Activated T-helper 17 cell treated with anti-CD3 and anti-CD28 coated beads, Interleukin-2, amount 50 U/mL, for 72 hours (primary cell): ENCODE results near the gene TMEM63C. TPM values are rescaled to one million over a fixed set of nuclear protein-coding genes. Genes with fewer than 3 reads are reported as not detected.

Experiments used
- ATAC-seq: fragments of 150-1000 bp; cut with Tn5 transposase; replicated peaks from 2 replicates; pipeline ENCODE4 v1.10.0; 2021; ENCODE audit warnings: mild to moderate bottlenecking, moderate library complexity
- H3K27ac Mint-ChIP-seq: one replicate; pipeline ENCODE4 v1.8.0; 2022; ENCODE audit warnings: mixed read lengths
- H3K27me3 Mint-ChIP-seq: one replicate; pipeline ENCODE4 v1.8.0; 2022; ENCODE audit warnings: mixed read lengths
- H3K36me3 Mint-ChIP-seq: one replicate; pipeline ENCODE4 v1.8.0; 2022; ENCODE audit warnings: low read depth, mild to moderate bottlenecking, mixed read lengths
- H3K4me1 Mint-ChIP-seq: one replicate; pipeline ENCODE4 v1.8.0; 2022; ENCODE audit warnings: mixed read lengths
- H3K4me3 Mint-ChIP-seq: one replicate; pipeline ENCODE4 v1.8.0; 2022; ENCODE audit warnings: mild to moderate bottlenecking, mixed read lengths
- H3K9me3 Mint-ChIP-seq: one replicate; pipeline ENCODE4 v1.8.0; 2022; ENCODE audit warnings: mixed read lengths
- total RNA-seq, 2 donors: library from RNA; stranded (reverse); gene quantifications; one replicate each; pipeline ENCODE4 v1.2.3, GENCODE V29; 2022

The TMEM63C gene
- total RNA-seq, 2 donors from 2014 or later: 0.04 to 0.64 TPM

GRCh38 chr14:77301103-77301502 is 119.5 kb downstream of the TMEM63C start:
- Mint-ChIP-seq H3K4me3 (no peak overlapping the region), H3K27ac (no peak overlapping the region), H3K4me1 (peaks cover 19% of the 10 kb centered on the region), H3K36me3 (peaks cover 22% of the 10 kb centered on the region), H3K27me3 (no peaks in the 10 kb centered on the region), H3K9me3 (no peaks in the 10 kb centered on the region)
- ATAC-seq: no peak

DNA sequence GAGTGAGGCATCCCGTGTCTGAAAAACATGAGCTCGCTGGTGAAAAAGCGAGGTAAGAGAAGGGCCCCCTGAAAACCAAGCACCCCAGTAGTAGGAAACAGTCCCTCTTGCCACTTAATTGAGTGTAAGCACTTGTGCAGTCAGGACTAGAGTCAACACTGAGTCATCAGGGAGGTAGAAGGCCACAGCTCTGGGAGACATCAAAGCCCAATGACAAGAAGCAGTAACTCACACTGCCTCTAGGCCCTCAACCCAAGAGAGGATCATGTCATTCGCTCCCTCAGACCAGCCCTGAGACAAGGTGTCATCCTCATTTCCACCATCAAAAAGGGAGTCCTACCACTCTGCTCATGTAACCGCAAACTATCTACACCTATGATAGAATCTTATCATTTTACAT is 121.3 kb downstream of the TMEM63C start:
- ATAC-seq: peak; percentile 90
- Mint-ChIP-seq H3K4me1 (peaks cover 19% of the 10 kb centered on the region), H3K36me3 (peaks cover 16% of the 10 kb centered on the region), H3K9me3 (no peaks in the 10 kb centered on the region), H3K27me3 (no peaks in the 10 kb centered on the region), H3K27ac (peak overlapping the region; percentile 97), H3K4me3 (peak overlapping the region; percentile 68)

GRCh38 chr14:77303417-77304156 is 122.0 kb downstream of the TMEM63C start:
- ATAC-seq: peak; percentile 79
- H3K27ac Mint-ChIP-seq: peak overlapping the region; percentile 97
- no peaks in the 10 kb centered on the region for H3K9me3 Mint-ChIP-seq
- H3K4me1 Mint-ChIP-seq: peaks cover 19% of the 10 kb centered on the region
- H3K36me3 Mint-ChIP-seq: peaks cover 10% of the 10 kb centered on the region
- H3K4me3 Mint-ChIP-seq: peak overlapping the region; percentile 68
- no peaks in the 10 kb centered on the region for H3K27me3 Mint-ChIP-seq

- Mint-ChIP-seq H3K4me3 (no peak overlapping the region), H3K27ac (peak overlapping the region; percentile 39), H3K27me3 (no peaks in the 10 kb centered on the region), H3K9me3 (no peaks in the 10 kb centered on the region), H3K36me3 (peaks cover 8% of the 10 kb centered on the region), H3K4me1 (peaks cover 19% of the 10 kb centered on the region)
- ATAC-seq: no peak
These were observed 124.1 kb downstream of the TMEM63C start for GRCh38 chr14:77305696-77306095.

DNA sequence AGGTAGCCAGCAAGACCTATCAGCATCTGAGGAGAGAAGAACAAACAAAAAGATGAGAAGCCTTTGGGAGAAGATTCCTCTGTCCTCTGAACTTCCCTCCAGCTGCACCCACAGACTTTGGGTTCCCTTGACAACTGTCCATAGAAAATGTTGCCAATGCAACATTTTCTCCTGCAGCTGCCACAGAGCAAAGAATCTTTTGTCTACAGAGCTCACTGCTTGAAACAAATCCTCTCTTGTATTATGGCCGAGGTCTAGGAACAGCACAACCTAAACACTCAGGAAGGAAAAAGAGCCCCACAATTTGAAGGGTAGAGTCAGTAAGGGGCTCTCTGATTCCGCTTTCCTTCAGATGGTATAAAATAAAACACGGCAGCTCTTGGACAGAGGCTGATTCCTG is 124.8 kb downstream of the TMEM63C start:
- Mint-ChIP-seq H3K27me3 (no peaks in the 10 kb centered on the region), H3K4me1 (peaks cover 19% of the 10 kb centered on the region), H3K36me3 (peaks cover 8% of the 10 kb centered on the region), H3K4me3 (no peak overlapping the region), H3K27ac (peak overlapping the region; percentile 39), H3K9me3 (no peaks in the 10 kb centered on the region)
- no peak for ATAC-seq

DNA sequence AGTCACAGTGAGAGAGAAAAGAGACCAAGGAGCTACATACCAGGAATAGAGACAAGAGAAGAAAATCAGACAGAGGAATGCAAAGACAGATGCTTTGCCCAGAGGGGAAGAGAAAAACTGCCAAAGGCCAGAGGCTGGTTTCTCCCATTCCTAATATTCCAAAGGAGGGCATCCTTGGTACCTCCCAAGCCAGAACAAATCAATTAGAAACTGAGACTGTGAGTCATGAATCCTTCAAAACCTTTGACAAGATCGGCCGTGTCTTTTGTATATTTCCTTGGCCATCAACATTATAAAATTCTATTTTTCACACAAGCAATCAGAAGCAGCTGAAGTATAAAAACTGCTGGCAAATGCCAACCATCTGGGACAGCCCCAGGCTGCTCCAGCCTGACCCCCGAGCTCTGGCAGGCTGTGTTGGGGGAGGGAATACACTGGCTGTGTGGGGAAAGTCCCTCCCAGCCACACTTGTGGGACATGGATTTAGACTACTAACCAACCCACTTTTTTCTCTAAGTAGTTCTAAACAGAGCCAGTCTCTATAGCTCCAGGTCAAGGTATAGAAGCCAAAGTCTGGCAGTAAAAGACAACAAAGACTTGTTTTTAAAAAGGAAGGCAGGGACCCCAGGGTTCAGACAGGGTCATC is 125.4 kb downstream of the TMEM63C start:
- Mint-ChIP-seq H3K27me3 (no peaks in the 10 kb centered on the region), H3K4me3 (no peak overlapping the region), H3K9me3 (no peaks in the 10 kb centered on the region), H3K27ac (peak overlapping the region; percentile 0), H3K4me1 (peaks cover 19% of the 10 kb centered on the region), H3K36me3 (peaks cover 8% of the 10 kb centered on the region)
- no peak for ATAC-seq

Other genes starting within 250 kb of the TMEM63C start
- gene IRF2BPL, start 153.1 kb upstream of the TMEM63C start, total RNA-seq: 10 to 100 TPM; 14.2 to 25.5 TPM
- 10 to 100 TPM in 1 of 2 donors, 1 to 10 TPM in 1; 8.5 to 11.8 TPM for gene CIPC, start 83.5 kb upstream of the TMEM63C start, total RNA-seq
- gene ZDHHC22, start 40.0 kb upstream of the TMEM63C start, total RNA-seq: not detected
- not detected for gene NGB, start 89.4 kb downstream of the TMEM63C start, total RNA-seq
- 10 to 100 TPM; 10.9 to 26.0 TPM for gene POMT2, start 139.1 kb downstream of the TMEM63C start, total RNA-seq
- 10 to 100 TPM; 11.0 to 13.1 TPM for gene GSTZ1, start 139.2 kb downstream of the TMEM63C start, total RNA-seq
- 10 to 100 TPM; 33.2 to 45.1 TPM for gene TMED8, start 195.3 kb downstream of the TMEM63C start, total RNA-seq
- under 1 TPM; 0.22 to 0.29 TPM for gene SAMD15, start 195.6 kb downstream of the TMEM63C start, total RNA-seq
- 1 to 10 TPM in 1 of 2 donors, under 1 TPM in 1; 0.89 to 1.0 TPM for gene NOXRED1, start 241.7 kb downstream of the TMEM63C start, total RNA-seq